HFFc6 (cell line): ENCODE results near the gene NKD2. TPM values are rescaled to one million over a fixed set of nuclear protein-coding genes. Genes with fewer than 3 reads are reported as not detected.

ENCODE experiments used
- DNase-seq: peaks from one replicate; pipeline ENCODE4 v3.0.0-alpha.2; 2018
- H3K27ac Mint-ChIP-seq: 2 replicates; pipeline ENCODE4 v1.8.0; 2020; ENCODE audit warnings: mild to moderate bottlenecking, mixed read lengths
- H3K27me3 Mint-ChIP-seq: 2 replicates; pipeline ENCODE4 v1.8.0; 2021; ENCODE audit warnings: mild to moderate bottlenecking, moderate library complexity, mixed read lengths; ENCODE audit not compliant: insufficient read depth
- H3K36me3 Mint-ChIP-seq: 2 replicates; pipeline ENCODE4 v1.8.0; 2021; ENCODE audit warnings: low read depth, mixed read lengths
- H3K4me1 Mint-ChIP-seq: 2 replicates; pipeline ENCODE4 v1.8.0; 2020; ENCODE audit warnings: low read depth, mixed read lengths
- H3K4me3 Mint-ChIP-seq: 2 replicates; pipeline ENCODE4 v1.8.0; 2020; ENCODE audit warnings: mild to moderate bottlenecking, moderate library complexity, mixed read lengths
- H3K9me3 Mint-ChIP-seq: 2 replicates; pipeline ENCODE4 v1.8.0; 2020; ENCODE audit warnings: mild to moderate bottlenecking, mixed read lengths
- CTCF ChIP-seq: fragments of 200-600 bp; sonication (generic); IDR thresholded peaks from 2 replicates; pipeline ENCODE4 v1.5.0; 2021; ENCODE audit warnings: antibody characterized with exemption, mild to moderate bottlenecking
- total RNA-seq, 6 experiments: library from RNA; stranded (reverse); fragmentation: NEBNext Ultra II Directional; extraction: Animal tissue kit (Norgen Biotek cat#: 25700); gene quantifications; 2 replicates in 1 of 6; 3 replicates in 5 of 6; pipeline ENCODE4 v1.2.3, GENCODE V29; 2021

NKD2 gene
- total RNA-seq, 6 experiments from 2014 or later = not detected

GRCh38 chr5:1068895-1069719, 60.5 kb downstream of the NKD2 start:
- H3K4me3 Mint-ChIP-seq = no peak overlapping the region
- no peak for TF ChIP-seq CTCF
- H3K27me3 Mint-ChIP-seq = peaks cover 9% of the 10 kb centered on the region
- no peaks in the 10 kb centered on the region for H3K4me1 Mint-ChIP-seq
- no peaks in the 10 kb centered on the region; the same call in 1 of the 2 replicates for H3K36me3 Mint-ChIP-seq
- H3K27ac Mint-ChIP-seq = no peak overlapping the region
- no peak for DNase-seq
- H3K9me3 Mint-ChIP-seq = peaks cover 14% of the 10 kb centered on the region; the same call in 1 of the 2 replicates

- Mint-ChIP-seq H3K4me3 (no peak overlapping the region), H3K9me3 (peaks cover 13% of the 10 kb centered on the region; the same call in 1 of the 2 replicates), H3K36me3 (no peaks in the 10 kb centered on the region; the same call in 1 of the 2 replicates), H3K27me3 (peaks cover 9% of the 10 kb centered on the region), H3K27ac (no peak overlapping the region), H3K4me1 (no peaks in the 10 kb centered on the region)
- no peak for DNase-seq
- no peak for TF ChIP-seq CTCF
Observed at GRCh38 chr5:1069720-1070088, 61.1 kb downstream of the NKD2 start.

GRCh38 chr5:1073239-1074102, 64.9 kb downstream of the NKD2 start:
- Mint-ChIP-seq H3K27ac (no peak overlapping the region), H3K9me3 (peaks cover 21% of the 10 kb centered on the region), H3K27me3 (no peaks in the 10 kb centered on the region; the same call in none of the 2 replicates), H3K4me1 (no peaks in the 10 kb centered on the region), H3K4me3 (no peak overlapping the region), H3K36me3 (no peaks in the 10 kb centered on the region; the same call in 1 of the 2 replicates)
- TF ChIP-seq CTCF = no peak
- DNase-seq = no peak

GRCh38 chr5:1074226-1074625, 65.6 kb downstream of the NKD2 start:
- Mint-ChIP-seq H3K36me3 (no peaks in the 10 kb centered on the region; the same call in 1 of the 2 replicates), H3K9me3 (peaks cover 24% of the 10 kb centered on the region), H3K27ac (no peak overlapping the region), H3K27me3 (peaks cover 1% of the 10 kb centered on the region), H3K4me1 (no peaks in the 10 kb centered on the region), H3K4me3 (no peak overlapping the region)
- DNase-seq = no peak
- TF ChIP-seq CTCF = no peak

GRCh38 chr5:1074816-1075554, 66.4 kb downstream of the NKD2 start:
- Mint-ChIP-seq H3K27me3 (peaks cover 1% of the 10 kb centered on the region), H3K27ac (no peak overlapping the region), H3K36me3 (no peaks in the 10 kb centered on the region; the same call in 1 of the 2 replicates), H3K4me3 (no peak overlapping the region), H3K4me1 (no peaks in the 10 kb centered on the region), H3K9me3 (peaks cover 25% of the 10 kb centered on the region)
- TF ChIP-seq CTCF = no peak
- DNase-seq = no peak
